OCI-LY7 (cell line): ENCODE measurements around the gene GPSM1.

ENCODE experiments used
- EZH2phosphoT487 ChIP-seq: fragments of 200-600 bp; sonication (generic); IDR thresholded peaks from 2 replicates; pipeline ENCODE4 v1.6.1; 2018; ENCODE audit warnings: low read depth, borderline replicate concordance, mild to moderate bottlenecking, mixed run types, antibody characterized with exemption, low read length, moderate library complexity, mixed read lengths
- TF ChIP-seq, protein P1 (sequence below): fragments of 200-600 bp; sonication (generic); conservative IDR thresholded peaks from 2 replicates; pipeline ENCODE4 v1.5.1; 2014; ENCODE audit warnings: mild to moderate bottlenecking, antibody characterized with exemption, low read length, moderate library complexity, mixed read lengths

DNA sequence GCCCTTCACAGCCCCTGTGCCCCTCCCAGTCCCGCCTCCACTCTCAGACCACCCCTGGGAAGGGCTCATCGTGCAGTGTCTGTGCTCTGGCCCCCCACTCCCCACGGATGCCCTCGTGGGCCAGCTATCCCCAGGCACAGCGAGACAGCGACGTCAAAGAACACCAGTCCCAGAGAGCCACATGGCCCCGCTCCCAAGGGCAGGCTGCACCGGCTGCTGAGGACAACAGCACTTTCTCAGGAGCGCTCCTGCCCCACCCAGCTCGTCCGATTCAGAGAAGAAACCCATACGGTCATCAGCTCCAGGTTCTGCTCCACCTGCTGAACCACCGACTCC is 77.4 kb downstream of the GPSM1 start:
- TF ChIP-seq, protein P1, sequence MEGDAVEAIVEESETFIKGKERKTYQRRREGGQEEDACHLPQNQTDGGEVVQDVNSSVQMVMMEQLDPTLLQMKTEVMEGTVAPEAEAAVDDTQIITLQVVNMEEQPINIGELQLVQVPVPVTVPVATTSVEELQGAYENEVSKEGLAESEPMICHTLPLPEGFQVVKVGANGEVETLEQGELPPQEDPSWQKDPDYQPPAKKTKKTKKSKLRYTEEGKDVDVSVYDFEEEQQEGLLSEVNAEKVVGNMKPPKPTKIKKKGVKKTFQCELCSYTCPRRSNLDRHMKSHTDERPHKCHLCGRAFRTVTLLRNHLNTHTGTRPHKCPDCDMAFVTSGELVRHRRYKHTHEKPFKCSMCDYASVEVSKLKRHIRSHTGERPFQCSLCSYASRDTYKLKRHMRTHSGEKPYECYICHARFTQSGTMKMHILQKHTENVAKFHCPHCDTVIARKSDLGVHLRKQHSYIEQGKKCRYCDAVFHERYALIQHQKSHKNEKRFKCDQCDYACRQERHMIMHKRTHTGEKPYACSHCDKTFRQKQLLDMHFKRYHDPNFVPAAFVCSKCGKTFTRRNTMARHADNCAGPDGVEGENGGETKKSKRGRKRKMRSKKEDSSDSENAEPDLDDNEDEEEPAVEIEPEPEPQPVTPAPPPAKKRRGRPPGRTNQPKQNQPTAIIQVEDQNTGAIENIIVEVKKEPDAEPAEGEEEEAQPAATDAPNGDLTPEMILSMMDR = no peak
- no peak for TF ChIP-seq EZH2phosphoT487
